B cell (primary cell): ENCODE results near the gene KRTAP29-1. TPM values are rescaled to one million over a fixed set of nuclear protein-coding genes. Genes with fewer than 3 reads are reported as not detected.

ENCODE experiments used
- ATAC-seq: fragments of 200-7000 bp; cut with Tn5 transposase; one replicate; pipeline ENCODE4 v1.10.0; 2021; ENCODE audit warnings: low read depth, mild to moderate bottlenecking, moderate number of reproducible peaks, moderate library complexity
- CTCF ChIA-PET: fragments of 350-600 bp; sonication (Branson Sonifier 250); formaldehyde crosslinking; loops from one replicate; lab custom pipeline; 2021; ENCODE audit warnings: antibody characterized with exemption, inconsistent platforms; lab: Charles Lee
- POLR2A ChIA-PET: fragments of 350-600 bp; sonication (Branson Sonifier 250); formaldehyde crosslinking; loops from one replicate; lab custom pipeline; 2021; ENCODE audit warnings: antibody characterized with exemption; lab: Charles Lee
- DNase-seq: peaks from one replicate; pipeline ENCODE4 v3.0.0; 2013
- H2AFZ ChIP-seq: 2 replicates; pipeline ENCODE4 v1.6.1; 2012; ENCODE audit warnings: mild to moderate bottlenecking, low read depth, low read length; ENCODE audit not compliant: insufficient read depth, poor library complexity, severe bottlenecking
- H3K27ac ChIP-seq, 2 donors: 1 replicate in 1 of 2; 2 replicates in 1 of 2; pipeline ENCODE4 v1.5.1; 2012 to 2013; ENCODE audit warnings: low read length in 2 of 2, mild to moderate bottlenecking in 2 of 2, moderate library complexity in 1 of 2
- H3K27me3 ChIP-seq, 4 experiments: fragments of 200-600 bp in 1 of 4; sonication (generic) in 1 of 4; replicated peaks in 1 of 4; 1 replicate in 2 of 4; 2 replicates in 2 of 4; pipeline versions ENCODE4 v1.6.1 to v1.7.0; 2013 to 2016; ENCODE audit warnings: low read length in 3 of 4, mild to moderate bottlenecking in 2 of 4, mixed read lengths in 1 of 4, moderate library complexity in 1 of 4; ENCODE audit not compliant: insufficient read depth in 4 of 4, control insufficient read depth in 3 of 4; ENCODE audit errors: control extremely low read depth in 1 of 4
- H3K36me3 ChIP-seq, 2 experiments: replicated peaks in 1 of 2; 1 replicate in 1 of 2; 2 replicates in 1 of 2; pipeline versions ENCODE4 v1.6.1 to v1.7.1; 2013; ENCODE audit warnings: low read length in 1 of 2; ENCODE audit not compliant: insufficient read depth in 2 of 2, control insufficient read depth in 1 of 2; ENCODE audit errors: control extremely low read depth in 1 of 2, extremely low read depth in 1 of 2
- H3K4me1 ChIP-seq, 2 donors: fragments of 200-600 bp in 1 of 2; sonication (generic) in 1 of 2; 1 replicate in 1 of 2; 2 replicates in 1 of 2; pipeline versions ENCODE4 v1.5.1 to v1.6.1; 2013 to 2017; ENCODE audit warnings: low read length in 2 of 2; ENCODE audit not compliant: control insufficient read depth in 2 of 2, insufficient read depth in 2 of 2
- H3K4me2 ChIP-seq: replicated peaks from 2 replicates; pipeline ENCODE3; 2012; ENCODE audit warnings: mild to moderate bottlenecking, low read depth, low read length; ENCODE audit not compliant: poor library complexity, severe bottlenecking
- H3K4me3 ChIP-seq, 5 experiments: fragments of 200-600 bp in 1 of 5; sonication (generic) in 1 of 5; 1 replicate in 3 of 5; 2 replicates in 2 of 5; pipeline versions ENCODE4 v1.5.1 to v1.7.0; 2011 to 2016; ENCODE audit warnings: low read length in 4 of 5, mild to moderate bottlenecking in 4 of 5, low read depth in 2 of 5, control low read depth in 1 of 5, moderate library complexity in 1 of 5; ENCODE audit not compliant: insufficient read depth in 1 of 5; ENCODE audit errors: control extremely low read depth in 1 of 5, extremely low read depth in 1 of 5
- H3K79me2 ChIP-seq: fragments of 200-600 bp; sonication (generic); one replicate; pipeline ENCODE4 v1.6.0; 2016; ENCODE audit warnings: low read length; ENCODE audit not compliant: control insufficient read depth, insufficient read depth
- H3K9ac ChIP-seq: fragments of 200-600 bp; sonication (generic); 2 replicates; pipeline ENCODE4 v1.6.1; 2017; ENCODE audit warnings: mild to moderate bottlenecking, low read length, moderate library complexity
- H3K9me3 ChIP-seq, 3 donors: one replicate each; pipeline versions ENCODE4 v1.6.1 to v1.7.1; 2013; ENCODE audit warnings: low read length in 2 of 3; ENCODE audit not compliant: control insufficient read depth in 2 of 3, insufficient read depth in 1 of 3; ENCODE audit errors: control extremely low read depth in 1 of 3
- H4K20me1 ChIP-seq: 2 replicates; pipeline ENCODE4 v1.6.0; 2012; ENCODE audit warnings: mild to moderate bottlenecking, low read length; ENCODE audit not compliant: insufficient read depth, control insufficient read depth, poor library complexity, severe bottlenecking
- H3K27ac Mint-ChIP-seq: one replicate; pipeline ENCODE4 v1.8.0; 2021; ENCODE audit warnings: mixed read lengths
- H3K27me3 Mint-ChIP-seq: one replicate; pipeline ENCODE4 v1.8.0; 2021; ENCODE audit warnings: mixed read lengths
- H3K4me1 Mint-ChIP-seq: one replicate; pipeline ENCODE4 v1.8.0; 2021; ENCODE audit warnings: mixed read lengths
- H3K4me3 Mint-ChIP-seq: one replicate; pipeline ENCODE4 v1.8.0; 2021; ENCODE audit warnings: mixed read lengths
- H3K9me3 Mint-ChIP-seq: one replicate; pipeline ENCODE4 v1.8.0; 2022; ENCODE audit warnings: mixed read lengths; ENCODE audit not compliant: insufficient read depth
- CTCF ChIP-seq: fragments of 200-600 bp; IDR thresholded peaks from one replicate; pipeline ENCODE4 v1.8.0; 2022; ENCODE audit warnings: antibody characterized with exemption, mild to moderate bottlenecking
- EZH2 ChIP-seq: IDR thresholded peaks from 2 replicates; pipeline ENCODE4 v1.6.1; 2012; ENCODE audit warnings: borderline replicate concordance, low read depth, mild to moderate bottlenecking, moderate library complexity, low read length; ENCODE audit not compliant: insufficient read depth, poor library complexity, severe bottlenecking
- WGBS: methylation state at CpG from one replicate; pipeline ENCODE4 v1.1.5; 2013; ENCODE audit warnings: missing lambda C conversion rate; ENCODE audit not compliant: insufficient coverage; 5-methylcytosine and 5-hydroxymethylcytosine counted together
- intact Hi-C: fragments of 100-400 bp; cut with micrococcal nuclease; formaldehyde crosslinking; loops from one replicate; pipeline ENCODE4 v1.10.0; 2022
- polyA plus RNA-seq: library from polyadenylated mRNA; depleted of rRNA; stranded (reverse); fragments of >200 nt; gene quantifications from 2 replicates; pipeline ENCODE4 v1.2.3, GENCODE V29; 2012
- total RNA-seq, 2 donors: library from RNA; stranded (reverse); fragments of 120-200 nt in 1 of 2; gene quantifications; 1 replicate in 1 of 2; 2 replicates in 1 of 2; pipeline versions ENCODE4 v1.2.3 to v1.2.4, GENCODE V29; 2013 to 2022

KRTAP29-1 gene
- total and polyA plus RNA-seq, 2 donors (not counting 1 experiment from before 2014, with no cell fraction given): 0.43 TPM; not detected in 1

GRCh38 chr17:41311111-41311510 is 8.5 kb upstream of the KRTAP29-1 start:
- DNase-seq (no peak), ATAC-seq (no peak)
- Histone ChIP-seq H3K79me2 (no peaks in the 10 kb centered on the region), H4K20me1 (no peaks in the 10 kb centered on the region), H3K9me3 (no peaks in the 10 kb centered on the region), H2AFZ (no peak overlapping the region), H3K9ac (no peak overlapping the region), H3K27ac (no peak overlapping the region), H3K4me1 (peaks cover 29 to 30% of the 10 kb centered on the region in 2 donors), H3K36me3 (no peaks in the 10 kb centered on the region), H3K27me3 (peaks cover 0 to 3% (median 0%) of the 10 kb centered on the region in 4 experiments), H3K4me3 (no peak overlapping the region), H3K4me2 (no peak overlapping the region)
- Mint-ChIP-seq H3K27me3 (peaks cover 9% of the 10 kb centered on the region), H3K4me3 (no peak overlapping the region), H3K27ac (no peak overlapping the region), H3K9me3 (no peaks in the 10 kb centered on the region), H3K4me1 (peaks cover 36% of the 10 kb centered on the region)
- intact Hi-C loops: no loop called here
- WGBS: 86% methylated on average over 1 of the region's 1 CpG
- CTCF ChIA-PET: interaction anchor here (1.6 kb wide), 1 partner anchor 11 kb away, joined by 5 read pairs; no protein-coding TSS in a partner anchor
- POLR2A ChIA-PET: no interaction called here
- TF ChIP-seq CTCF (no peak), EZH2 (no peak)

- ChIA-PET CTCF (interaction anchor here (1.0 to 3.1 kb wide), 7 partner anchors 14 to 694 kb away, joined by 3 to 24 read pairs (median 4); no protein-coding TSS in a partner anchor), POLR2A (interaction anchor here (0.6 to 1.4 kb wide), 2 partner anchors 470 to 490 kb away, joined by 3 to 9 read pairs; no protein-coding TSS in a partner anchor)
- DNase-seq (no peak), ATAC-seq (peak; percentile 31)
- Mint-ChIP-seq H3K27ac (peak within 1 kb of the TSS; percentile 94), H3K4me1 (peaks cover 41% of the 10 kb centered on the region), H3K9me3 (no peaks in the 10 kb centered on the region), H3K4me3 (peak within 1 kb of the TSS; percentile 78), H3K27me3 (peaks cover 1% of the 10 kb centered on the region)
- intact Hi-C loops: loop anchor here (1.0 to 5.0 kb wide), 2 partner anchors 13 to 187 kb away; partner anchors contain the start of gene KRTAP4-12
- peaks cover 29 to 30% of the 10 kb centered on the region in 2 donors for H3K4me1 ChIP-seq
- peak within 1 kb of the TSS in 4 of 5 experiments; percentile 13 to 36 (median 26) for H3K4me3 ChIP-seq
- peak within 1 kb of the TSS; percentile 58 for H2AFZ ChIP-seq
- no peaks in the 10 kb centered on the region for H3K9me3 ChIP-seq
- WGBS: 6% methylated on average over 6 of the region's 7 CpGs
- peak within 1 kb of the TSS; percentile 86 for H3K27ac ChIP-seq
- no peaks in the 10 kb centered on the region for H3K79me2 ChIP-seq
- TF ChIP-seq CTCF (no peak), EZH2 (no peak)
- H3K36me3 ChIP-seq: no peaks in the 10 kb centered on the region
- peaks cover 0 to 3% (median 0%) of the 10 kb centered on the region in 4 experiments for H3K27me3 ChIP-seq
- peak within 1 kb of the TSS; percentile 40 for H3K9ac ChIP-seq
- H3K4me2 ChIP-seq: peak within 1 kb of the TSS; percentile 69
- H4K20me1 ChIP-seq: no peaks in the 10 kb centered on the region
These were observed 6.3 kb upstream of the KRTAP29-1 start, which contains the start of gene KRTAP16-1 for GRCh38 chr17:41308918-41309359. TSS of gene KRTAP16-1 (minus strand) at chr17:41309309. CDS start at chr17:41309253, 56 bp downstream.
